B cell (primary cell): ENCODE data around the gene FEM1B. TPM values are rescaled to one million over a fixed set of nuclear protein-coding genes. Genes with fewer than 3 reads are reported as not detected.

Source experiments
- ATAC-seq: fragments of 200-7000 bp; cut with Tn5 transposase; one replicate; pipeline ENCODE4 v1.10.0; 2021; ENCODE audit warnings: low read depth, mild to moderate bottlenecking, moderate number of reproducible peaks, moderate library complexity
- CTCF ChIA-PET: fragments of 350-600 bp; sonication (Branson Sonifier 250); formaldehyde crosslinking; loops from one replicate; lab custom pipeline; 2021; ENCODE audit warnings: antibody characterized with exemption, inconsistent platforms; lab: Charles Lee
- POLR2A ChIA-PET: fragments of 350-600 bp; sonication (Branson Sonifier 250); formaldehyde crosslinking; loops from one replicate; lab custom pipeline; 2021; ENCODE audit warnings: antibody characterized with exemption; lab: Charles Lee
- DNase-seq: peaks from one replicate; pipeline ENCODE4 v3.0.0; 2013
- H2AFZ ChIP-seq: 2 replicates; pipeline ENCODE4 v1.6.1; 2012; ENCODE audit warnings: mild to moderate bottlenecking, low read depth, low read length; ENCODE audit not compliant: insufficient read depth, poor library complexity, severe bottlenecking
- H3K27ac ChIP-seq, 2 donors: 1 replicate in 1 of 2; 2 replicates in 1 of 2; pipeline ENCODE4 v1.5.1; 2012 to 2013; ENCODE audit warnings: low read length in 2 of 2, mild to moderate bottlenecking in 2 of 2, moderate library complexity in 1 of 2
- H3K27me3 ChIP-seq, 4 experiments: fragments of 200-600 bp in 1 of 4; sonication (generic) in 1 of 4; replicated peaks in 1 of 4; 1 replicate in 2 of 4; 2 replicates in 2 of 4; pipeline versions ENCODE4 v1.6.1 to v1.7.0; 2013 to 2016; ENCODE audit warnings: low read length in 3 of 4, mild to moderate bottlenecking in 2 of 4, mixed read lengths in 1 of 4, moderate library complexity in 1 of 4; ENCODE audit not compliant: insufficient read depth in 4 of 4, control insufficient read depth in 3 of 4; ENCODE audit errors: control extremely low read depth in 1 of 4
- H3K36me3 ChIP-seq, 2 experiments: replicated peaks in 1 of 2; 1 replicate in 1 of 2; 2 replicates in 1 of 2; pipeline versions ENCODE4 v1.6.1 to v1.7.1; 2013; ENCODE audit warnings: low read length in 1 of 2; ENCODE audit not compliant: insufficient read depth in 2 of 2, control insufficient read depth in 1 of 2; ENCODE audit errors: control extremely low read depth in 1 of 2, extremely low read depth in 1 of 2
- H3K4me1 ChIP-seq, 2 donors: fragments of 200-600 bp in 1 of 2; sonication (generic) in 1 of 2; 1 replicate in 1 of 2; 2 replicates in 1 of 2; pipeline versions ENCODE4 v1.5.1 to v1.6.1; 2013 to 2017; ENCODE audit warnings: low read length in 2 of 2; ENCODE audit not compliant: control insufficient read depth in 2 of 2, insufficient read depth in 2 of 2
- H3K4me2 ChIP-seq: replicated peaks from 2 replicates; pipeline ENCODE3; 2012; ENCODE audit warnings: mild to moderate bottlenecking, low read depth, low read length; ENCODE audit not compliant: poor library complexity, severe bottlenecking
- H3K4me3 ChIP-seq, 5 experiments: fragments of 200-600 bp in 1 of 5; sonication (generic) in 1 of 5; 1 replicate in 3 of 5; 2 replicates in 2 of 5; pipeline versions ENCODE4 v1.5.1 to v1.7.0; 2011 to 2016; ENCODE audit warnings: low read length in 4 of 5, mild to moderate bottlenecking in 4 of 5, low read depth in 2 of 5, control low read depth in 1 of 5, moderate library complexity in 1 of 5; ENCODE audit not compliant: insufficient read depth in 1 of 5; ENCODE audit errors: control extremely low read depth in 1 of 5, extremely low read depth in 1 of 5
- H3K79me2 ChIP-seq: fragments of 200-600 bp; sonication (generic); one replicate; pipeline ENCODE4 v1.6.0; 2016; ENCODE audit warnings: low read length; ENCODE audit not compliant: control insufficient read depth, insufficient read depth
- H3K9ac ChIP-seq: fragments of 200-600 bp; sonication (generic); 2 replicates; pipeline ENCODE4 v1.6.1; 2017; ENCODE audit warnings: mild to moderate bottlenecking, low read length, moderate library complexity
- H3K9me3 ChIP-seq, 3 donors: one replicate each; pipeline versions ENCODE4 v1.6.1 to v1.7.1; 2013; ENCODE audit warnings: low read length in 2 of 3; ENCODE audit not compliant: control insufficient read depth in 2 of 3, insufficient read depth in 1 of 3; ENCODE audit errors: control extremely low read depth in 1 of 3
- H4K20me1 ChIP-seq: 2 replicates; pipeline ENCODE4 v1.6.0; 2012; ENCODE audit warnings: mild to moderate bottlenecking, low read length; ENCODE audit not compliant: insufficient read depth, control insufficient read depth, poor library complexity, severe bottlenecking
- H3K27ac Mint-ChIP-seq: one replicate; pipeline ENCODE4 v1.8.0; 2021; ENCODE audit warnings: mixed read lengths
- H3K27me3 Mint-ChIP-seq: one replicate; pipeline ENCODE4 v1.8.0; 2021; ENCODE audit warnings: mixed read lengths
- H3K4me1 Mint-ChIP-seq: one replicate; pipeline ENCODE4 v1.8.0; 2021; ENCODE audit warnings: mixed read lengths
- H3K4me3 Mint-ChIP-seq: one replicate; pipeline ENCODE4 v1.8.0; 2021; ENCODE audit warnings: mixed read lengths
- H3K9me3 Mint-ChIP-seq: one replicate; pipeline ENCODE4 v1.8.0; 2022; ENCODE audit warnings: mixed read lengths; ENCODE audit not compliant: insufficient read depth
- CTCF ChIP-seq: fragments of 200-600 bp; IDR thresholded peaks from one replicate; pipeline ENCODE4 v1.8.0; 2022; ENCODE audit warnings: antibody characterized with exemption, mild to moderate bottlenecking
- EZH2 ChIP-seq: IDR thresholded peaks from 2 replicates; pipeline ENCODE4 v1.6.1; 2012; ENCODE audit warnings: borderline replicate concordance, low read depth, mild to moderate bottlenecking, moderate library complexity, low read length; ENCODE audit not compliant: insufficient read depth, poor library complexity, severe bottlenecking
- WGBS: methylation state at CpG from one replicate; pipeline ENCODE4 v1.1.5; 2013; ENCODE audit warnings: missing lambda C conversion rate; ENCODE audit not compliant: insufficient coverage; 5-methylcytosine and 5-hydroxymethylcytosine counted together
- intact Hi-C: fragments of 100-400 bp; cut with micrococcal nuclease; formaldehyde crosslinking; loops from one replicate; pipeline ENCODE4 v1.10.0; 2022
- polyA plus RNA-seq: library from polyadenylated mRNA; depleted of rRNA; stranded (reverse); fragments of >200 nt; gene quantifications from 2 replicates; pipeline ENCODE4 v1.2.3, GENCODE V29; 2012
- total RNA-seq, 2 donors: library from RNA; stranded (reverse); fragments of 120-200 nt in 1 of 2; gene quantifications; 1 replicate in 1 of 2; 2 replicates in 1 of 2; pipeline versions ENCODE4 v1.2.3 to v1.2.4, GENCODE V29; 2013 to 2022

Gene FEM1B
- total and polyA plus RNA-seq, 2 donors (not counting 1 experiment from before 2014, with no cell fraction given), result 13.8 to 52.4 TPM

DNA sequence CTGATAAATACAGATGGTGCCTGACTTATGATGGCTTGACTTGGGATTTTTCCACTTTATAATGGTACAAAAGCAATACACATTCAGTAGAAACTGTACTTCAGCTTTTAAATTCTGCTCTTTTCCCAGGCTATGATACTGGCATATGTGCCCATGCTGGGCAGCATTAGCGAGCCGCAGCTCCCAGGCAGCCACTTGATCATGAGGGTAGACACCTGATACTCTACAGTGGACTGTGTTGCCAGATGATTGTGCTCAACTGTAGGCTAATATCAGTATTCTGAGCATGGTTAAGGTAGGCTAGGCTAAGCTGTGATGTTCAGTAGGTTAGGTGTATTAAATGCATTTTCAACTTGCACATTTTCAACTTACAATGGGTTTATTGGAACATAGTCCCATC, 17.7 kb upstream of the FEM1B start:
- Histone ChIP-seq H4K20me1 (no peaks in the 10 kb centered on the region), H3K27me3 (peaks cover 0 to 22% (median 11%) of the 10 kb centered on the region in 4 experiments), H3K36me3 (no peaks in the 10 kb centered on the region), H3K27ac (no peak overlapping the region), H3K79me2 (no peaks in the 10 kb centered on the region), H3K4me2 (no peak overlapping the region), H3K9ac (no peak overlapping the region), H3K4me1 (peaks cover 10 to 12% of the 10 kb centered on the region in 2 donors), H3K9me3 (no peaks in the 10 kb centered on the region), H2AFZ (no peak overlapping the region), H3K4me3 (no peak overlapping the region)
- Mint-ChIP-seq H3K4me3 (no peak overlapping the region), H3K27ac (no peak overlapping the region), H3K27me3 (peaks cover 35% of the 10 kb centered on the region), H3K9me3 (no peaks in the 10 kb centered on the region), H3K4me1 (peaks cover 4% of the 10 kb centered on the region)
- ChIA-PET CTCF (interaction anchor here (0.7 kb wide), 1 partner anchor 11 kb away, joined by 3 read pairs; no protein-coding TSS in a partner anchor), POLR2A (no interaction called here)
- intact Hi-C loops, result loop anchor here (10.0 kb wide), 1 partner anchor 665 kb away; no protein-coding TSS in a partner anchor
- TF ChIP-seq EZH2 (no peak), CTCF (no peak)
- DNase-seq (no peak), ATAC-seq (no peak)
- no CpG with 5 or more reads among the region's 2 CpGs for WGBS

DNA sequence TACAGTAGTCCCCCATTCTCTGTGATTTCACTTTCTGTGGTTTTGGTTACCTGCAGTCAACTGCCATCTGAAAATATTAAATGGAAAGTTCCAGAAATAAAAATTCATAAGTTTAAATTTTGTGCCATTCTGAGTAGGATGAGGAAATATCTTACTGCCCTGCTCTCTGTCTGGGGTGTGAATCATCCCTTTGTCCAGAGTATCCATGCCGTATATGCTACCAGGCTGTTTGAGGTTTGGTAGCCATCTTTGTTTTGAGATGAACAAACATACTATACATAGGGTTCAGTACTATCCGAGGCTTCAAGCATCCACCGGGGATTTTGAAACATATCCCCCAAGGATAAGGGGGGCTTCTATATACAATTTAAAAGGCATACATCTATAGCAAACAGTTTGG, 16.3 kb upstream of the FEM1B start:
- no peak overlapping the region for H3K27ac Mint-ChIP-seq
- TF ChIP-seq CTCF (no peak), EZH2 (no peak)
- H3K79me2 ChIP-seq, result no peaks in the 10 kb centered on the region
- H2AFZ ChIP-seq, result no peak overlapping the region
- ATAC-seq (no peak), DNase-seq (no peak)
- no peaks in the 10 kb centered on the region for H3K9me3 ChIP-seq
- ChIA-PET CTCF (no interaction called here), POLR2A (no interaction called here)
- H3K27me3 Mint-ChIP-seq, result peaks cover 37% of the 10 kb centered on the region
- no peaks in the 10 kb centered on the region for H3K9me3 Mint-ChIP-seq
- peaks cover 10 to 12% of the 10 kb centered on the region in 2 donors for H3K4me1 ChIP-seq
- no peaks in the 10 kb centered on the region for H3K36me3 ChIP-seq
- intact Hi-C loops, result no loop called here
- H3K4me1 Mint-ChIP-seq, result peaks cover 4% of the 10 kb centered on the region
- no CpG with 5 or more reads among the region's 3 CpGs for WGBS
- H3K4me3 ChIP-seq, result no peak overlapping the region
- H3K4me2 ChIP-seq, result no peak overlapping the region
- no peak overlapping the region for H3K4me3 Mint-ChIP-seq
- no peak overlapping the region for H3K27ac ChIP-seq
- H3K27me3 ChIP-seq, result peaks cover 0 to 22% (median 15%) of the 10 kb centered on the region in 4 experiments
- H3K9ac ChIP-seq, result no peak overlapping the region
- no peaks in the 10 kb centered on the region for H4K20me1 ChIP-seq
